Natural killer cell treated with Interleukin-12 subunit alpha and Interleukin-12 subunit beta and Interleukin-15 and Interleukin-18, amount 100 ng/mL, for 72 hours (primary cell): Measurements from ENCODE around the gene HOXD8. TPM values are rescaled to one million over a fixed set of nuclear protein-coding genes. Genes with fewer than 3 reads are reported as not detected.

Experiments used
- ATAC-seq, 2 donors: fragments of 150-1000 bp; cut with Tn5 transposase in 1 of 2; sonication (Bioruptor Pico), chemical (Tn5 transposase) in 1 of 2; 2 replicates each; pipeline ENCODE4 v1.10.0; 2021
- DNase-seq: peaks from one replicate; pipeline ENCODE4 v3.0.0; 2022; ENCODE audit warnings: low spot score
- H3K27ac Mint-ChIP-seq, 2 donors: 1 replicate in 1 of 2; 2 replicates in 1 of 2; pipeline ENCODE4 v1.8.0; 2022; ENCODE audit warnings: mixed read lengths in 2 of 2, mild to moderate bottlenecking in 1 of 2, moderate library complexity in 1 of 2
- H3K27me3 Mint-ChIP-seq, 2 donors: 1 replicate in 1 of 2; 2 replicates in 1 of 2; pipeline ENCODE4 v1.8.0; 2022; ENCODE audit warnings: mixed read lengths in 2 of 2
- H3K36me3 Mint-ChIP-seq: one replicate; pipeline ENCODE4 v1.8.0; 2022; ENCODE audit warnings: mixed read lengths
- H3K4me1 Mint-ChIP-seq, 2 donors: 1 replicate in 1 of 2; 2 replicates in 1 of 2; pipeline ENCODE4 v1.8.0; 2022; ENCODE audit warnings: low read depth in 2 of 2, mixed read lengths in 2 of 2, mild to moderate bottlenecking in 1 of 2
- H3K4me3 Mint-ChIP-seq: one replicate; pipeline ENCODE4 v1.8.0; 2022; ENCODE audit warnings: mixed read lengths
- H3K9me3 Mint-ChIP-seq: 2 replicates; pipeline ENCODE4 v1.8.0; 2022; ENCODE audit warnings: mixed read lengths
- total RNA-seq, 2 donors: library from RNA; stranded (reverse); gene quantifications; one replicate each; pipeline ENCODE4 v1.2.3, GENCODE V29; 2022

HOXD8 gene
- total RNA-seq, 2 donors from 2014 or later: not detected

DNA sequence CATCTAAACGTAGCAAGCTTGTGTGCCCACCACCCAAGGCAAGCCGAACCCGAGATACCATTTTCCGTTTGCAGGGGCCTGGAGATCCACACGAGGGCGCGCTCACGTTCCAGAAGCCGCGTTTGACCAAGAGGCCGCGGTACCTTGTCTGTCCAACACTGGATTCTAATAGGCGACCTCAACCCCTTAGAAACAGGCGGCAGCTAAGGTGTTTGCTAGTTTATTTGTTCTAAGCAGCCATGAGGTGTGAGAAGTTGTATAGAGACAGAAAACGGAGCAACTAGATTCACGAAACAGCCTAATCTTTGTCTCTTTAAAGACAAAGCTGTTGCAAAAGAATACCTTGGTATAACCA, 18.2 kb upstream of the HOXD8 start:
- Mint-ChIP-seq H3K27me3 (peaks cover 43 to 62% of the 10 kb centered on the region in 2 donors), H3K36me3 (peaks cover 2% of the 10 kb centered on the region), H3K9me3 (no peaks in the 10 kb centered on the region), H3K4me1 (peaks cover 2 to 8% of the 10 kb centered on the region in 2 donors), H3K4me3 (no peak overlapping the region), H3K27ac (no peak overlapping the region)
- ATAC-seq (no peak), DNase-seq (no peak)

GRCh38 chr2:176111846-176112374, 17.6 kb upstream of the HOXD8 start:
- peaks cover 48 to 64% of the 10 kb centered on the region in 2 donors for H3K27me3 Mint-ChIP-seq
- H3K4me1 Mint-ChIP-seq: peaks cover 0 to 6% of the 10 kb centered on the region in 2 donors
- no peaks in the 10 kb centered on the region for H3K9me3 Mint-ChIP-seq
- ATAC-seq: no peak
- no peak for DNase-seq
- H3K4me3 Mint-ChIP-seq: no peak overlapping the region
- H3K36me3 Mint-ChIP-seq: peaks cover 3% of the 10 kb centered on the region
- no peak overlapping the region for H3K27ac Mint-ChIP-seq

DNA sequence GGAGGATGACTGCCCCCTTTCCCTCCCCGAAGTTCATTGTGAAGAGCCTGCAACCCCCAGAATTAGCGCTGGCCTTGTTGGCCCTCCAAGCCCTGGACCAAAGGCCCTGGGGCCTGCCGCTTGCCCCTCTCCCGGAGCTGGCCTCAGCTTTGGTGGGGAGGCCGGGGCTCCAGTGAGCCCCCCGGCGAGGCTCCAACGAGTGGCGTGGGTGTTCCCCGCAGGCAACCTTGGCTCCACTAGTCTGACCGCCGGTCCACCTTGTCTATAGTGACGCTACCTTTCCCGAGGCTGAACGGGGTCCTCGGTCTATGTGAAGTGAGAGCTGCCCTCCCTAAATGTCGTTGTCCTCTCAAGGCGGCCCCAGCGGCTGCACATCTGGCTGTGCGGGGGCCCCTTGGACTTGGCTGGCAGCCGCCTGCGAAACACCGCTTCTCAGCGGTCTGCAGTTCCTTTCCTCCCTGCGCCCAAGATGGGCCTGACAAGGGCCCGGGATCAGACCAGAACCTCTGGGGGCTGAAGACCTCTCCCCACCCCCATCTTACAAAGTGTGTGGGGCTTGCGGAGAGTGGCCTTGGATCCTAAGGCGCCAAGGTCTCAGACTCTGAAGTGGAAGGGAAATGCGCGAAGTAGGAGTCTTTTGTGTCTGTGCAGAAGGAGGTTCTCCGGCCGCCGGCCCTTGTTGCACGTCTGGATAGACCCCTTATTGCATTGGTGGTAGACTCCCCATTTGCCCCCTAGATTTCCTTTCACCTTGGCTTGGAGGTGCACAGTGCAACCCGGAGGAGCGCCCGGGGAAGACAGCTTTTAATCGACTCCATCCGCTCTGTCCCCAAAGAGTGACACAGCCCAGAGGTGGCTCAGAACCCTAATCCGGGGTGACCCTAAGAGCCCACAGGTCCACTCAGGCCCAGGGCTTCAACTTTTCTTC, 16.9 kb upstream of the HOXD8 start:
- peaks cover 6% of the 10 kb centered on the region for H3K36me3 Mint-ChIP-seq
- no peaks in the 10 kb centered on the region for H3K9me3 Mint-ChIP-seq
- no peak overlapping the region for H3K4me3 Mint-ChIP-seq
- ATAC-seq: no peak
- H3K4me1 Mint-ChIP-seq: peaks cover 0 to 6% of the 10 kb centered on the region in 2 donors
- no peak for DNase-seq
- no peak overlapping the region for H3K27ac Mint-ChIP-seq
- peaks cover 49 to 71% of the 10 kb centered on the region in 2 donors for H3K27me3 Mint-ChIP-seq

DNA sequence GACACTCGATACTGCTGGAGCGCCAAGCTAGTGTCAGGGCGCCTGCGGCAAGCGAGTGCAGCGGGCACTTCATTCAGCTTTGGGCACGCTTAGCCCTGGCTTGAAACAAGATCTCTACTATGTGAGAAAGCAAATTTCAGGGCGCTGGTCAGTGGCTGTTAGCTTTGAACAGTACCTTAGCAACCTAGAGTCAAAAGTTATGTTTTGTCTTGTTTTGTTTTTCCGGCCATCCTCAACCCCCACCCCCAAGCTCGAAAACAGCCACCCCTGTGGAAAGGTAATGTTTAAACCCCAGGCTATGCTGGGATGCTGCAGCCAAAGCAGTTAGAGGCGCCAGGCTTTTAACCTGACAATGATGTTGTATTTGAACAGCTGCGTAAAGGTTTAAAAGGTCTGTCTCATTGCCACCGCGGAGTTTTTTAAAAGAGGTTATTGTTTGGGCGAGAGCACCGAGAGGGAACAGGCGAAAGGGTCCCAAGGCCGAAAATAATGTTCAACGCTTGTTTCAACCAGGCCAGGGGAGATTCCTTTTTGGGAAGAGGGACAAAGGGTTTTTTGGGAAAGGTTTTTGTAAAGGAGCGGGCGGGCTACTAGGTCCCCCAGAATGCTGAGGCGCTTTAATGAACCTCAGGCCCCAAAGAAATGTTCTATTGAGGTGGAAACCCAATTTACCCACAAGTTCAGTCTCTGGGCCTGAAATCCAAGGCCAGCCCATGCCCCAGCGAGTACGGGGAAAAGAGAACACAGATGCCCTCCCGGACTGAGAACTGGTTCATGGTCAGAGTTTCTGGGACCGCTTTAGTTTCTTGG, 15.2 kb upstream of the HOXD8 start:
- H3K27me3 Mint-ChIP-seq: peaks cover 57 to 79% of the 10 kb centered on the region in 2 donors
- H3K4me3 Mint-ChIP-seq: no peak overlapping the region
- peaks cover 13% of the 10 kb centered on the region for H3K36me3 Mint-ChIP-seq
- DNase-seq (no peak), ATAC-seq (no peak)
- H3K9me3 Mint-ChIP-seq: peaks cover 3% of the 10 kb centered on the region
- H3K4me1 Mint-ChIP-seq: peaks cover 9 to 10% of the 10 kb centered on the region in 2 donors
- no peak overlapping the region for H3K27ac Mint-ChIP-seq

DNA sequence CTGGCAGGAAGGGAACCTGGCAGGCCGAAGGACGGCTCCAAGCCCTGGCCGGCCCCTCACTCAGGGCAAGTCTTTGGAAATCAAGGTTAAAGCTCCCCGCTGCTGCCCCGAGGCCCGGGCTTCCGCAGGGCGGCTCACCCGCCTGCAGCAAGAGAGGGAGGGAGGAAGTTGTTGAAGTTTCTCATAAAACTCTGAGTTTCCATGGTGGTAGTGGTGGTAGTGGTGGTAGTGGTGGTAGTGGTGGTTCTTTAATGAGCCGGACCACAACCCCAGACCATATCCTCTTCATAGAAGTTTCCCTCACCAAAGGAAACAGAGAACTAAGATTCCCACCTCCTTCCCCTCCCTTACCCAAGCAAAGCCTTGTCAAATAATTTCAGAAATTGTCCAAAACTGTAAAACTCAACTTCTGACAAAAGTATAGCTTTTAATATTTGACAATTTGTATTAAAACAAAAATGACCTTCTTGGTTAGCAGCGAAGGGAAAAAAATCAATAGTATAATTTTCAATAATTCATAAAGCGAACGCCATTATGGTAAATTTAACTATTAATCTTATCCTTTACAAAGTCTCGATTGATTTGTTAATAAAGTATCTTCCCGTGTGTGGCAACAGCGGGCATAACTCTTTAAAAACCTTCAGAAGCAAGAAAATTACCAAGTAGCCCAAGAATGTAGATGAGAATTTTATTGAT, 14.4 kb upstream of the HOXD8 start:
- ATAC-seq (no peak), DNase-seq (no peak)
- H3K9me3 Mint-ChIP-seq: peaks cover 3% of the 10 kb centered on the region
- H3K36me3 Mint-ChIP-seq: peaks cover 13% of the 10 kb centered on the region
- peaks cover 57 to 79% of the 10 kb centered on the region in 2 donors for H3K27me3 Mint-ChIP-seq
- H3K4me3 Mint-ChIP-seq: no peak overlapping the region
- no peak overlapping the region for H3K27ac Mint-ChIP-seq
- peaks cover 8 to 9% of the 10 kb centered on the region in 2 donors for H3K4me1 Mint-ChIP-seq

DNA sequence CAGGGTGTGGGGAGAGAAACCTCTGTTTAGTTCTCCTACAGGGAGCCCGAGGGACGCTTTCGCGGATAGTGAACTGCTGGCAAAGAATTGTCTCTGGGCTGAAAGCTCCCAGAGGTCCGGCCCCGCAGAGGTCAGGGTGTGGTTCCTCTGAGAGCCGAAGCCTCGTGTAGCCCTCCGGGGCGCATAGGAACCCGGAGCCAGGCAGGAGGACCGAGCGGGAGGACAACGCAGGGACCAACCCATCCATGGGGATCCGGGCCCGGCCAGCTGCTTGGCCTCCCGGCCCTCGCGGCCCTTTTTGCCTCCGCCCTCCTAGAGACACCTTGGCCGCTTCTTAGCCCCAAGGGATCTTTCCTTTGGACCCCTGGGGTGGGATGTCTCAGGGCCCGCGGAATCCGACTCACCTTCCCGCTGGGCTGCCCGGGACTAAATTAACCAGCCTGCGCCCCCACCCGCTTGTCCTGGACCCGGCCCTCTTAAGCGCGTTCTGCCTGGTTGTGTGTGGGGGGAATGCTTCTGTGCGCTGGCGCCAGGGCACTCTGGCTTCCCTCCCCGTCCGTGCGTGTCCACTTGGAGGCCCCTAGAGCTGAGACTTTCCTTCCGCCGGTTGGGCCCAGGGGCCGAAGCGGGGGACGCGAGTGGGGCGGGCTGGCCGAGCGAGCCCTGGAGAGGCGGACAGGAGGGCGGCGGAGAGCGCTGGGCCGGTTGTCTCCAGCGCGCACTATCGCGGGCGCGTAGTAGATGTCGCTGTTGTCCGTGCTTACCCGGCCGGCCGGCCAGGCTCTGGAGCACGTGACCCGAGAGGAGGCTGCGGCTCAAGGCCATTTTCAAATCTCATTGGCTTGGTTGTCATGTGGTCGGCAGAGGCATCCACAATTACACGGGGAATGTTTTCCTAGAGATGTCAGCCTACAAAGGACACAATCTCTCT, 13.4 kb upstream of the HOXD8 start, which contains the start of gene HOXD10:
Gene HOXD10 (plus strand): TSS at position 896 of the 931 bp plus-strand sequence. CDS start 56 bp downstream, outside the sequence.
- H3K4me3 Mint-ChIP-seq: no peak within 1 kb of the TSS
- no peak for DNase-seq
- ATAC-seq: no peak
- peaks cover 8 to 9% of the 10 kb centered on the region in 2 donors for H3K4me1 Mint-ChIP-seq
- H3K27me3 Mint-ChIP-seq: peaks cover 57 to 83% of the 10 kb centered on the region in 2 donors
- H3K27ac Mint-ChIP-seq: no peak within 1 kb of the TSS
- H3K36me3 Mint-ChIP-seq: peaks cover 13% of the 10 kb centered on the region
- peaks cover 3% of the 10 kb centered on the region for H3K9me3 Mint-ChIP-seq

- DNase-seq (no peak), ATAC-seq (no peak)
- no peak overlapping the region for H3K4me3 Mint-ChIP-seq
- H3K9me3 Mint-ChIP-seq: peaks cover 3% of the 10 kb centered on the region
- peaks cover 52 to 79% of the 10 kb centered on the region in 2 donors for H3K27me3 Mint-ChIP-seq
- no peak overlapping the region for H3K27ac Mint-ChIP-seq
- peaks cover 8 to 9% of the 10 kb centered on the region in 2 donors for H3K4me1 Mint-ChIP-seq
- H3K36me3 Mint-ChIP-seq: peaks cover 13% of the 10 kb centered on the region
Measured at GRCh38 chr2:176117162-176117822, 12.2 kb upstream of the HOXD8 start.

DNA sequence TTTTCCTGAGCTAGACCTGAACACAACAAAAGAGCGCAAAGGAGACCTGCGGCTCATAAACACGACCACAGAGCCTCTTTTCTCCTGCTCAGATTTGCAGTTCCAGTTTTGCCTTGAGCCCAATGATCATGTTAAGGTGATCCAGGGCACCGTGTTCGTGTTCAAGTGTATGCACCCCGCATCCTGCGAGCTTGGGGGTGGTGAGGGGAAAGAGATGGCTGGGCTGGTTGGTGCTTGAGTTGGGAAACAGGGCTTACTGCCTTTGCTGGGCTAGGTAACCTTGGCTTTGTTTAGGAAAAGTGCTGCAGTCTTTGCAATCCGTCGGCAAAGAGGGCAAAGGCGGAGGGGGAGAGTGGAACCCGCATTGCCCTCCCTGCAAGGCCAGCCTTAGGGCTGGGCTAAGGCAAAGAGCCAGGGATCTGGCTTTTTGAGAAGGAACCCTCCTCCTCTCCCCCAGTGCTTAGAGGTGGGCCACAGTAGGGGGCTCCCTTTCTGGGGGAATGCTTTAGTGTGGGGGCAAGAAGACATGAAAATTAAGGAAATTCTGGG, 11.6 kb upstream of the HOXD8 start:
- peaks cover 8 to 9% of the 10 kb centered on the region in 2 donors for H3K4me1 Mint-ChIP-seq
- H3K27ac Mint-ChIP-seq: no peak overlapping the region
- H3K4me3 Mint-ChIP-seq: peak overlapping the region; percentile 40
- H3K27me3 Mint-ChIP-seq: peaks cover 53 to 74% of the 10 kb centered on the region in 2 donors
- peaks cover 13% of the 10 kb centered on the region for H3K36me3 Mint-ChIP-seq
- H3K9me3 Mint-ChIP-seq: peaks cover 3% of the 10 kb centered on the region
- no peak for DNase-seq
- no peak for ATAC-seq

DNA sequence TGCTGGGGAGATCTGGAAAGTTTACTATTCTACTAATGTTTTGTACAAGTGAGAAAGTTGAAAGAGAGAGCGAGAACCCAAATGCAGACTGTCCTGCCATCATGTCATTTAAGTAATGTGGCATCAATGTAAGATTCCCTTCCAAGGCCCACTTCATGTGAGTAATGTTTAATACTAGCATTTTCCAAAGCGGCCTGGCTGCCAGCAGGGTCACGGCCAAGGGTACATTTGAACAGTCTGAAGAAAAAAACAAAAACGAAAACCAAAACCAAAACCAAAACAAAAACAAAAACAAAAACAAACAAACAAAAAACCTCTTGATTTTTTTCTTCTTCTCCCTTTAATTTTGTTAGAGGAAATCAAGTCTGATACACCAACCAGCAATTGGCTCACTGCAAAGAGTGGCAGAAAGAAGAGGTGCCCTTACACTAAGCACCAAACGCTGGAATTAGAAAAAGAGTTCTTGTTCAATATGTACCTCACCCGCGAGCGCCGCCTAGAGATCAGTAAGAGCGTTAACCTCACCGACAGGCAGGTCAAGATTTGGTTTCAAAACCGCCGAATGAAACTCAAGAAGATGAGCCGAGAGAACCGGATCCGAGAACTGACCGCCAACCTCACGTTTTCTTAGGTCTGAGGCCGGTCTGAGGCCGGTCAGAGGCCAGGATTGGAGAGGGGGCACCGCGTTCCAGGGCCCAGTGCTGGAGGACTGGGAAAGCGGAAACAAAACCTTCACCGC, 10.7 kb upstream of the HOXD8 start:
- ATAC-seq (no peak), DNase-seq (no peak)
- peaks cover 54 to 69% of the 10 kb centered on the region in 2 donors for H3K27me3 Mint-ChIP-seq
- H3K27ac Mint-ChIP-seq: no peak overlapping the region
- H3K4me1 Mint-ChIP-seq: peaks cover 9 to 11% of the 10 kb centered on the region in 2 donors
- peaks cover 3% of the 10 kb centered on the region for H3K9me3 Mint-ChIP-seq
- peaks cover 13% of the 10 kb centered on the region for H3K36me3 Mint-ChIP-seq
- peak overlapping the region; percentile 40 for H3K4me3 Mint-ChIP-seq

DNA sequence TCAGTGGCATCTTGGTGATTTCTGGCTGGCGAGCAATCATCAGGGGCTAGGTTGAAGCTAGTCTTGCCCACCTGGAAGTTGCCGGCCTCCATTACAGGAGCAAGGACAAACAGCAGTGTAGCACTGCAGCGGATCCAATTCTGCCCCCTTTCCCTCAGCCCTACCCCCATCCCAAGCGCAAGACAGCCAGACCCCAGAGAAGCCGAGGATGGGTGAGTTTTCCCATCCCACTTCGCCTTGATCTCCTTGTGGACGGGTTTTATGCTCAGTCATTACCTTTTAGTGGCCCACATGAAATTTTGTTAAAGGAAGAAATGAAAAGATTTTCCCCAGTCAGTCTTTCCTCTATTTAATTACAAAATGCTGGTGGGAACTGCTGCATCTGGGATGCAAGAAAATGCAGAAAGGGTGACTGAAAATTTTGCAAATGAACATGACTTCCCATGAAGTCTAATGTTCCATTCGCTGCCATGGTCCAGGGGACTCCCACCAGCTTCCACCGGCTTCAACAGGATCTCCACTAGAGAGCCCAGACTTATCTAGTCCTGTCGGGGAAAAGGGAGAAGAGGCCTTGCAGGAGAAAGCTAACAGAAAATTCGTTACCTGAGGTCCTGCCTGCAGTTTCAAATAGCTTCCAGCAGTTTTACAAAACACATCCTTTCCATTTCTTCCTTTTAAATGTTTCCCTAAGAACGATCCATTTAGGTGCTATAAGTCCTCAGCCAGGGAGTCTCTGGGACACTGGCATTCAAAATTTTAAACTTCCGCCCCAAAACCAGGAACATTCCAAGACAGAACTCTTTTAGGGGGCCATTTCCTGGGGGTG, 8.9 kb upstream of the HOXD8 start:
- Mint-ChIP-seq H3K9me3 (peaks cover 3% of the 10 kb centered on the region), H3K36me3 (peaks cover 13% of the 10 kb centered on the region), H3K4me3 (no peak overlapping the region), H3K4me1 (peaks cover 9 to 13% of the 10 kb centered on the region in 2 donors), H3K27ac (no peak overlapping the region), H3K27me3 (peaks cover 64 to 73% of the 10 kb centered on the region in 2 donors)
- DNase-seq (no peak), ATAC-seq (no peak)
